HCT116 (cell line): ENCODE data around the gene TXN.

ENCODE experiments used
- CEBPB ChIP-seq: IDR thresholded peaks from 2 replicates; pipeline ENCODE4 v1.6.1; 2012; ENCODE audit warnings: low read depth
- CTCF ChIP-seq, 3 experiments: fragments of 200-600 bp in 1 of 3; sonication (generic) in 1 of 3; IDR thresholded peaks in 2 of 3; conservative IDR thresholded peaks in 1 of 3; 2 replicates each; pipeline ENCODE4 v1.5.1; 2012 to 2017; ENCODE audit warnings: low read depth in 2 of 3, low read length in 2 of 3, antibody characterized with exemption in 1 of 3, borderline replicate concordance in 1 of 3, control low read depth in 1 of 3, mild to moderate bottlenecking in 1 of 3, mixed read lengths in 1 of 3, mixed run types in 1 of 3, moderate library complexity in 1 of 3; ENCODE audit not compliant: insufficient read depth in 1 of 3
- EZH2phosphoT487 ChIP-seq: fragments of 200-600 bp; IDR thresholded peaks from 2 replicates; pipeline ENCODE4 v1.6.1; 2018; ENCODE audit warnings: antibody characterized with exemption, borderline replicate concordance
- JUND ChIP-seq: IDR thresholded peaks from 2 replicates; pipeline ENCODE4 v1.6.1; 2012
- POLR2AphosphoS5 ChIP-seq: IDR thresholded peaks from 2 replicates; pipeline ENCODE4 v1.6.1; 2011; ENCODE audit warnings: mild to moderate bottlenecking, low read depth, low read length, moderate library complexity
- SP1 ChIP-seq: IDR thresholded peaks from 2 replicates; pipeline ENCODE4 v1.6.1; 2012; ENCODE audit warnings: low read depth
- ZFX ChIP-seq: fragments of 450-650 bp; IDR thresholded peaks from 2 replicates; pipeline ENCODE4 v1.6.1; 2017
- ZNF274 ChIP-seq: fragments of 200-500 bp; sonication (Bioruptor generic); IDR thresholded peaks from 2 replicates; pipeline ENCODE4 v1.6.1; 2014; ENCODE audit warnings: mild to moderate bottlenecking, low read depth, low read length, inconsistent platforms

DNA sequence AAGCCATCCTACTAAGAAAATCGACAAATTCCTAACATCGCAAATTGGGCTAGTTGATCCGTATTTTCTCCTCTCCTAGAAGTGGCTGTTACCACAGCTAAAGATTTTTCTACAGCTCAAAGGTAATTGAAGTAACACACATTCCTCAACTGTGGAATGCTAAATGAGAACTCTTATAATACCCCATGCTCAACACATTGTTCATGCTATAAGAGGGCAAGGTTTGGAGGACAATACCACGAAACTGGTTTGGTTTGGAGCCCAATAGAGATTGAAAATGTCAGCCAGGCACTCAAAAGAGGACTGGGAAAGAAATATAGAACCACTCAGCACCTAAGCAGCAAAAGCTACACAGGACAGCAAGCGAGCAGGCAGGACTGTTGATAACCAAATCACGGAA is 10.1 kb downstream of the TXN start:
- TF ChIP-seq CEBPB, result no peak
- no peak for TF ChIP-seq SP1
- TF ChIP-seq JUND, result no peak
- no peak for TF ChIP-seq CTCF (IDR thresholded peaks at IDR 0.05 in 2 of 3, conservative IDR thresholded peaks at IDR 0.05 in 1 of 3; ENCODE audit: borderline replicate concordance in 1 of 3, insufficient read depth in 1 of 3, low read depth in 2 of 3, low read length in 2 of 3)
- TF ChIP-seq ZFX, result no peak
- no peak for TF ChIP-seq EZH2phosphoT487
- TF ChIP-seq ZNF274, result no peak
- no peak for TF ChIP-seq POLR2AphosphoS5
